ENCODE results near the gene SIMC1.
A peak's percentile ranks its signal among the peaks of the same experiment; 100 is the strongest.
"Not testable (repeated sequence)": the region's sequence is repeated elsewhere in the genome, so short reads cannot be mapped to it uniquely, and the experiment has no call there.

The SIMC1 gene

GRCh38 chr5:176237971-176238644 is at the start of gene SIMC1:
Gene SIMC1, plus strand, starts transcription at chr5:176238424. Its CDS starts 85 bp downstream, at chr5:176238509.
- H3K4me3 ChIP-seq (ENCODE audit: low read depth, low read length) = peak within 1 kb of the TSS; percentile 40
- DNase-seq (ENCODE audit: low read depth) = not testable (repeated sequence)

GRCh38 chr5:176188506-176189193 is 49.6 kb upstream of the SIMC1 start:
- no peak overlapping the region for H3K4me3 ChIP-seq (ENCODE audit: low read depth, low read length)
- TF ChIP-seq CTCF (IDR thresholded peaks at IDR 0.05; ENCODE audit: control insufficient read depth, extremely low read depth, insufficient read depth) = no peak

GRCh38 chr5:176189857-176190256 is 48.4 kb upstream of the SIMC1 start:
- H3K4me3 ChIP-seq (ENCODE audit: low read depth, low read length) = no peak overlapping the region
- no peak for TF ChIP-seq CTCF (IDR thresholded peaks at IDR 0.05; ENCODE audit: control insufficient read depth, extremely low read depth, insufficient read depth)
- no peak for DNase-seq (ENCODE audit: low read depth)

More at GRCh38 chr5:176188506-176189193, 49.6 kb upstream of the SIMC1 start:
- no peak for DNase-seq (ENCODE audit: low read depth)

GRCh38 chr5:176190886-176191755 is 47.1 kb upstream of the SIMC1 start:
- no peak for DNase-seq (ENCODE audit: low read depth)
- H3K4me3 ChIP-seq (ENCODE audit: low read depth, low read length) = no peak overlapping the region
- no peak for TF ChIP-seq CTCF (IDR thresholded peaks at IDR 0.05; ENCODE audit: control insufficient read depth, extremely low read depth, insufficient read depth)

- H3K4me3 ChIP-seq (ENCODE audit: low read depth, low read length) = no peak overlapping the region
- DNase-seq (ENCODE audit: low read depth) = no peak
- TF ChIP-seq CTCF (IDR thresholded peaks at IDR 0.05; ENCODE audit: control insufficient read depth, extremely low read depth, insufficient read depth) = no peak
Observed at GRCh38 chr5:176192094-176192721, 46.0 kb upstream of the SIMC1 start.

GRCh38 chr5:176192722-176193117 is 45.5 kb upstream of the SIMC1 start:
- H3K4me3 ChIP-seq (ENCODE audit: low read depth, low read length); DNase-seq (ENCODE audit: low read depth): not testable (repeated sequence)

- not testable (repeated sequence) for DNase-seq (ENCODE audit: low read depth); H3K4me3 ChIP-seq (ENCODE audit: low read depth, low read length)
Observed at GRCh38 chr5:176193636-176194035, 44.6 kb upstream of the SIMC1 start.

GRCh38 chr5:176194238-176195083 is 43.8 kb upstream of the SIMC1 start:
- not testable (repeated sequence) for DNase-seq (ENCODE audit: low read depth); H3K4me3 ChIP-seq (ENCODE audit: low read depth, low read length)

- not testable (repeated sequence) for H3K4me3 ChIP-seq (ENCODE audit: low read depth, low read length); DNase-seq (ENCODE audit: low read depth)
Observed at GRCh38 chr5:176195084-176195413, 43.2 kb upstream of the SIMC1 start.

GRCh38 chr5:176195487-176196207 is 42.6 kb upstream of the SIMC1 start:
- not testable (repeated sequence) for DNase-seq (ENCODE audit: low read depth); H3K4me3 ChIP-seq (ENCODE audit: low read depth, low read length)

GRCh38 chr5:176196781-176197180 is 41.4 kb upstream of the SIMC1 start:
- not testable (repeated sequence) for H3K4me3 ChIP-seq (ENCODE audit: low read depth, low read length)

More at GRCh38 chr5:176196781-176197180, 41.4 kb upstream of the SIMC1 start:
- not testable (repeated sequence) for DNase-seq (ENCODE audit: low read depth)
